Skeletal muscle tissue (tissue), 4 donors: Measurements from ENCODE around the gene PLK2. TPM values are rescaled to one million over a fixed set of nuclear protein-coding genes. Genes with fewer than 3 reads are reported as not detected.

Source experiments
- H3K27ac ChIP-seq: one replicate; pipeline ENCODE4 v1.7.0; 2013; ENCODE audit warnings: mild to moderate bottlenecking, low read depth, low read length, inconsistent platforms
- H3K27me3 ChIP-seq, 3 donors: one replicate each; pipeline ENCODE4 v1.7.0; 2013; ENCODE audit warnings: low read length in 3 of 3; ENCODE audit not compliant: control insufficient read depth in 3 of 3, insufficient read depth in 3 of 3
- H3K36me3 ChIP-seq, 3 donors: one replicate each; pipeline ENCODE4 v1.7.0; 2013; ENCODE audit warnings: low read length in 3 of 3; ENCODE audit not compliant: control insufficient read depth in 3 of 3, insufficient read depth in 3 of 3
- H3K4me1 ChIP-seq, 3 donors: one replicate each; pipeline ENCODE4 v1.7.0; 2013; ENCODE audit warnings: low read length in 3 of 3, mild to moderate bottlenecking in 3 of 3; ENCODE audit not compliant: control insufficient read depth in 3 of 3, insufficient read depth in 3 of 3
- H3K4me3 ChIP-seq, 3 donors: one replicate each; pipeline ENCODE4 v1.7.0; 2013; ENCODE audit warnings: low read length in 3 of 3
- H3K9ac ChIP-seq, 3 donors: one replicate each; pipeline ENCODE4 v1.7.0; 2013; ENCODE audit warnings: low read length in 3 of 3, mild to moderate bottlenecking in 3 of 3, moderate library complexity in 2 of 3, low read depth in 1 of 3
- H3K9me3 ChIP-seq, 3 donors: one replicate each; pipeline ENCODE4 v1.7.0; 2013; ENCODE audit warnings: low read length in 3 of 3; ENCODE audit not compliant: control insufficient read depth in 3 of 3
- total RNA-seq: library from RNA; depleted of rRNA; stranded (reverse); fragments of >200 nt; gene quantifications from one replicate; pipeline ENCODE4 v1.2.3, GENCODE V29; 2014
- donor health status: Osteomylitis.

The PLK2 gene
- total RNA-seq, 1 donor from 2014 or later: 263 TPM

DNA sequence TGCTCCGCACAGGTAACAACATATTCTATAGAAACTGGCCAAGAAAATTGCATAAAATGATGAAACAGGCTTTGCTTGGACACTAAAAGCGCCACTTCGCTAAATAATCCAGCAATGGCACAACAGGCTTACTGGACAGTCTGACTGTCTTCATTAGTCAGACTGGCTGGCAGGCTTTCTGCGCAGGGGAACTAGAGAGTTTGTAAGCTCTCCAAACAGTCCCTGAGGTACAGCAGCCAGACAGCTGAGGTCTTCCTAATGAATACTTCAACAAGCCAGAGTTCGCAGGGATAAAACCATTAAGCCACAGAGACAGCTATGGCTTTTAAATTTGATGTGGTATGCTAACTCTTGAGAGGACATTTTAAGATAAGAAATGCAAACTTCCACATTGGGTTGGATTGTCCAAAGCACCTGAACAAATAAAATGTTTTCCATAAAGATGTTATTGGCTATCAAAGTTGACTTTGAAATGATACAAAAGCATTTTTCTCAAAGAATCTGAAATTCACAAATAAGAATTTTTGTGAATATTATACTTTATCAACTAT is 20.7 kb downstream of the PLK2 start:
- Histone ChIP-seq H3K9me3 (no peaks in the 10 kb centered on the region), H3K36me3 (no peaks in the 10 kb centered on the region), H3K27ac (no peak overlapping the region), H3K4me1 (no peaks in the 10 kb centered on the region), H3K9ac (no peak overlapping the region), H3K27me3 (no peaks in the 10 kb centered on the region), H3K4me3 (no peak overlapping the region)

GRCh38 chr5:58437661-58438060 is 22.2 kb downstream of the PLK2 start:
- no peaks in the 10 kb centered on the region for H3K4me1 ChIP-seq
- no peak overlapping the region for H3K9ac ChIP-seq
- H3K36me3 ChIP-seq: no peaks in the 10 kb centered on the region
- H3K4me3 ChIP-seq: no peak overlapping the region
- no peak overlapping the region for H3K27ac ChIP-seq
- H3K9me3 ChIP-seq: no peaks in the 10 kb centered on the region
- no peaks in the 10 kb centered on the region for H3K27me3 ChIP-seq

GRCh38 chr5:58431832-58432231 is 28.1 kb downstream of the PLK2 start:
- Histone ChIP-seq H3K9me3 (no peaks in the 10 kb centered on the region), H3K4me1 (no peaks in the 10 kb centered on the region), H3K4me3 (no peak overlapping the region), H3K27ac (no peak overlapping the region), H3K36me3 (no peaks in the 10 kb centered on the region), H3K9ac (no peak overlapping the region), H3K27me3 (no peaks in the 10 kb centered on the region)

GRCh38 chr5:58412932-58413331 is 47.0 kb downstream of the PLK2 start:
- H3K27ac ChIP-seq: no peak overlapping the region
- H3K4me1 ChIP-seq: no peaks in the 10 kb centered on the region
- H3K9ac ChIP-seq: no peak overlapping the region
- H3K4me3 ChIP-seq: no peak overlapping the region
- no peaks in the 10 kb centered on the region for H3K27me3 ChIP-seq
- H3K36me3 ChIP-seq: no peaks in the 10 kb centered on the region
- H3K9me3 ChIP-seq: no peaks in the 10 kb centered on the region

GRCh38 chr5:58412081-58412480 is 47.8 kb downstream of the PLK2 start:
- H3K27me3 ChIP-seq: no peaks in the 10 kb centered on the region
- H3K9ac ChIP-seq: no peak overlapping the region
- H3K4me1 ChIP-seq: no peaks in the 10 kb centered on the region
- no peaks in the 10 kb centered on the region for H3K36me3 ChIP-seq
- no peak overlapping the region for H3K27ac ChIP-seq
- H3K4me3 ChIP-seq: no peak overlapping the region
- H3K9me3 ChIP-seq: no peaks in the 10 kb centered on the region

GRCh38 chr5:58411372-58411771 is 48.5 kb downstream of the PLK2 start:
- H3K9ac ChIP-seq: no peak overlapping the region
- H3K27me3 ChIP-seq: no peaks in the 10 kb centered on the region
- no peak overlapping the region for H3K4me3 ChIP-seq
- no peak overlapping the region for H3K27ac ChIP-seq
- no peaks in the 10 kb centered on the region for H3K4me1 ChIP-seq
- no peaks in the 10 kb centered on the region for H3K36me3 ChIP-seq
- H3K9me3 ChIP-seq: no peaks in the 10 kb centered on the region

GRCh38 chr5:58410441-58410840 is 49.4 kb downstream of the PLK2 start:
- Histone ChIP-seq H3K4me3 (no peak overlapping the region), H3K27ac (no peak overlapping the region), H3K4me1 (no peaks in the 10 kb centered on the region)

GRCh38 chr5:58407042-58407719 is 52.7 kb downstream of the PLK2 start:
- Histone ChIP-seq H3K4me1 (no peaks in the 10 kb centered on the region), H3K9me3 (no peaks in the 10 kb centered on the region), H3K27me3 (no peaks in the 10 kb centered on the region), H3K27ac (no peak overlapping the region), H3K36me3 (no peaks in the 10 kb centered on the region), H3K4me3 (no peak overlapping the region), H3K9ac (no peak overlapping the region)

More at GRCh38 chr5:58410441-58410840, 49.4 kb downstream of the PLK2 start:
- Histone ChIP-seq H3K9ac (no peak overlapping the region), H3K36me3 (no peaks in the 10 kb centered on the region), H3K9me3 (no peaks in the 10 kb centered on the region), H3K27me3 (no peaks in the 10 kb centered on the region)

GRCh38 chr5:58406394-58406793 is 53.5 kb downstream of the PLK2 start:
- no peaks in the 10 kb centered on the region for H3K4me1 ChIP-seq
- no peaks in the 10 kb centered on the region for H3K36me3 ChIP-seq
- H3K27ac ChIP-seq: no peak overlapping the region
- H3K4me3 ChIP-seq: no peak overlapping the region
- no peaks in the 10 kb centered on the region for H3K9me3 ChIP-seq
- H3K9ac ChIP-seq: no peak overlapping the region
- H3K27me3 ChIP-seq: no peaks in the 10 kb centered on the region

GRCh38 chr5:58405175-58405574 is 54.7 kb downstream of the PLK2 start:
- H3K9ac ChIP-seq: no peak overlapping the region
- H3K9me3 ChIP-seq: no peaks in the 10 kb centered on the region
- H3K4me3 ChIP-seq: no peak overlapping the region
- H3K36me3 ChIP-seq: no peaks in the 10 kb centered on the region
- no peaks in the 10 kb centered on the region for H3K27me3 ChIP-seq
- no peak overlapping the region for H3K27ac ChIP-seq
- no peaks in the 10 kb centered on the region for H3K4me1 ChIP-seq
